HUES64 (cell line): ENCODE data around the gene TAX1BP1.

Experiments used
- H3K27ac ChIP-seq: 2 replicates; pipeline ENCODE4 v1.7.0; 2013; ENCODE audit warnings: low read depth, low read length, inconsistent platforms
- H3K27me3 ChIP-seq: 2 replicates; pipeline ENCODE4 v1.6.1; 2013; ENCODE audit warnings: mild to moderate bottlenecking, low read length; ENCODE audit not compliant: insufficient read depth
- H3K36me3 ChIP-seq: 2 replicates; pipeline ENCODE4 v1.6.1; 2013; ENCODE audit warnings: mild to moderate bottlenecking, low read length; ENCODE audit not compliant: insufficient read depth
- H3K4me1 ChIP-seq: 2 replicates; pipeline ENCODE4 v1.6.1; 2013; ENCODE audit warnings: mild to moderate bottlenecking, low read length, moderate library complexity; ENCODE audit not compliant: insufficient read depth
- H3K4me3 ChIP-seq: 2 replicates; pipeline ENCODE4 v1.5.1; 2013; ENCODE audit warnings: mild to moderate bottlenecking, low read length, moderate library complexity
- H3K9ac ChIP-seq: 2 replicates; pipeline ENCODE4 v1.6.1; 2013; ENCODE audit warnings: mild to moderate bottlenecking, low read depth, low read length
- H3K9me3 ChIP-seq: 2 replicates; pipeline ENCODE4 v1.6.1; 2013; ENCODE audit warnings: low read depth, low read length; ENCODE audit not compliant: insufficient read depth
- WGBS: fragments of 150-250, 120-280 bp; methylation state at CpG from one replicate; pipeline ENCODE4 v1.1.7; 2013; ENCODE audit warnings: missing lambda C conversion rate; 5-methylcytosine and 5-hydroxymethylcytosine counted together

The TAX1BP1 gene

GRCh38 chr7:27709137-27710075 lies 30.6 kb upstream of the TAX1BP1 start:
- no peaks in the 10 kb centered on the region for H3K36me3 ChIP-seq
- H3K27me3 ChIP-seq = no peaks in the 10 kb centered on the region
- no peak overlapping the region for H3K4me3 ChIP-seq
- no peaks in the 10 kb centered on the region for H3K4me1 ChIP-seq
- H3K9ac ChIP-seq = no peak overlapping the region
- 90% methylated on average over 2 of the region's 2 CpGs for WGBS
- H3K27ac ChIP-seq = no peak overlapping the region
- no peaks in the 10 kb centered on the region for H3K9me3 ChIP-seq

DNA sequence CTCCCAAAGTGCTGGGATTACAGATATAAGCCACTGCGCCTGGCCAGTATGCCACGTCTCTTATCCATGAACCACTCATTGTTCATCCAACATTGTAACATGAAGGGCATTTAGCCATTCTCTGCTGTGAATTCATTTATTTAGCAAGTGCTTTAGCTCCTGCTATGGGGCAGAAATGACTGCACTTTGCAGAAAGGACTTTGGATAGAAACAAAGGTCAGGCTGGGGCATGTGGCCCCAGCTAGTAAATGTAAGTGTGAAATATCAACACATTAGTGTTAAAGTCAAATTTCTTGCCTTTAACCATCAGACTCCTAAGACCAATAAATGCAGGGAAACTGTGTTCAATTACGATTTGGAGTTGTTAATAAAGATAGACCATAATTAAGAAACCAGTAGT lies 27.7 kb upstream of the TAX1BP1 start:
- Histone ChIP-seq H3K27me3 (no peaks in the 10 kb centered on the region), H3K36me3 (no peaks in the 10 kb centered on the region), H3K9ac (no peak overlapping the region), H3K4me3 (no peak overlapping the region), H3K9me3 (no peaks in the 10 kb centered on the region), H3K27ac (no peak overlapping the region), H3K4me1 (no peaks in the 10 kb centered on the region)
- WGBS = 100% methylated on average over 3 of the region's 3 CpGs

GRCh38 chr7:27714831-27715444 lies 25.0 kb upstream of the TAX1BP1 start:
- H3K9me3 ChIP-seq = no peaks in the 10 kb centered on the region
- no peak overlapping the region for H3K9ac ChIP-seq
- WGBS = 89% methylated on average over 3 of the region's 4 CpGs
- H3K27me3 ChIP-seq = no peaks in the 10 kb centered on the region
- no peak overlapping the region for H3K27ac ChIP-seq
- H3K4me1 ChIP-seq = no peaks in the 10 kb centered on the region
- H3K36me3 ChIP-seq = no peaks in the 10 kb centered on the region
- H3K4me3 ChIP-seq = no peak overlapping the region

DNA sequence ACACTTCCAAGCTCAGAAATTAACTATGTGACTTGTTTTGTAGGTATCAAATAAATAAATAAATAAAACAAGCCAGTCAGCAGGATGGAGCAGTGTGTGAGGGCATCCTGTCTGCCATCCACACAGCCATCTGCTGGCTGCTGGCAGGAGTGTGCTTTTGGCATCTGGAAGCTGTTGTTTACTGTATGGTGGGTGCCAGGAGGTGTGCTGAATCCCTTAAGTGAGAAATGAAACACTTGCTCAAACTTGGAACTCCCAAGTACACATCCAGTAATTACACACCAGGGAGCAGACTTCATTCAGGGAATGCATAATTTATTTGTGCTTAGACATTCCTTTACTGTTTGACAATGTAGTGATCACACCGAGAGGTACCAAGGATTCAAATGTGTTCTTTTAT lies 16.9 kb upstream of the TAX1BP1 start:
- peaks cover 24% of the 10 kb centered on the region for H3K27me3 ChIP-seq
- H3K27ac ChIP-seq = no peak overlapping the region
- H3K9ac ChIP-seq = no peak overlapping the region
- no peaks in the 10 kb centered on the region for H3K4me1 ChIP-seq
- no peak overlapping the region for H3K4me3 ChIP-seq
- 88% methylated on average over 1 of the region's 1 CpG for WGBS
- no peaks in the 10 kb centered on the region for H3K9me3 ChIP-seq
- H3K36me3 ChIP-seq = no peaks in the 10 kb centered on the region

GRCh38 chr7:27727058-27727457 lies 12.9 kb upstream of the TAX1BP1 start:
- Histone ChIP-seq H3K27ac (no peak overlapping the region), H3K9me3 (no peaks in the 10 kb centered on the region), H3K36me3 (no peaks in the 10 kb centered on the region), H3K4me3 (no peak overlapping the region), H3K4me1 (no peaks in the 10 kb centered on the region), H3K9ac (no peak overlapping the region), H3K27me3 (peaks cover 29% of the 10 kb centered on the region)
- WGBS = 68% methylated on average over 6 of the region's 6 CpGs

- no peak overlapping the region for H3K9ac ChIP-seq
- WGBS = 77% methylated on average over 6 of the region's 6 CpGs
Measured at GRCh38 chr7:27730112-27730511, 9.8 kb upstream of the TAX1BP1 start.

GRCh38 chr7:27734583-27734982 lies 5.4 kb upstream of the TAX1BP1 start:
- Histone ChIP-seq H3K9ac (no peak overlapping the region), H3K36me3 (no peaks in the 10 kb centered on the region), H3K4me3 (no peak overlapping the region), H3K4me1 (0 out of 2 replicates have a peak, but pooled peaks cover 4% of the 10 kb centered on the region), H3K27me3 (no peaks in the 10 kb centered on the region), H3K27ac (no peak overlapping the region), H3K9me3 (no peaks in the 10 kb centered on the region)
- WGBS = 83% methylated on average over 2 of the region's 2 CpGs

More at GRCh38 chr7:27730112-27730511, 9.8 kb upstream of the TAX1BP1 start:
- no peaks in the 10 kb centered on the region for H3K36me3 ChIP-seq
- no peaks in the 10 kb centered on the region for H3K9me3 ChIP-seq
- peaks cover 29% of the 10 kb centered on the region for H3K27me3 ChIP-seq
- H3K4me1 ChIP-seq = no peaks in the 10 kb centered on the region
- no peak overlapping the region for H3K4me3 ChIP-seq
- no peak overlapping the region for H3K27ac ChIP-seq

DNA sequence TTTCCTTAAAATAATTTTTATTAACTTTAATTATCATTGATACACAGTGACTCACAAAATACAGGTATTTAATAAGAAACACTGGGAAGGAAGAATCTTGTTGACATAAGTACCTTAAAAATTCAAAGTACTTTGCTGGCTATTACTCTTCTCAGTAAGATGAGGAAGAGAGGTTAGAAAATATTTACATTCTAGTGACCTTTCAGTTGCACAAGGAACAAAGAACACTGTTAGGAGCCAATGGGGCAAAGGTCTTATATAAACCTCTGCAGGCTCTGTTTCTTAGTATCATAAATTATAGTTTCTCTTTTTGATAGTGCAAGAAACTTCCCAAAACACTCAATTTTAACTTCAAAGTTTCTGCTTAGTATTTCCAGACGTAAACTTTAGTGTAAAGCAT lies 4.8 kb upstream of the TAX1BP1 start:
- WGBS = 88% methylated on average over 1 of the region's 1 CpG
- Histone ChIP-seq H3K27me3 (no peaks in the 10 kb centered on the region), H3K27ac (no peak overlapping the region), H3K4me1 (0 out of 2 replicates have a peak, but pooled peaks cover 4% of the 10 kb centered on the region), H3K9me3 (no peaks in the 10 kb centered on the region), H3K36me3 (no peaks in the 10 kb centered on the region), H3K9ac (no peak overlapping the region), H3K4me3 (no peak overlapping the region)

- Histone ChIP-seq H3K4me1 (0 out of 2 replicates have a peak, but pooled peaks cover 4% of the 10 kb centered on the region), H3K4me3 (no peak overlapping the region), H3K27me3 (no peaks in the 10 kb centered on the region), H3K36me3 (no peaks in the 10 kb centered on the region), H3K9me3 (no peaks in the 10 kb centered on the region), H3K27ac (no peak overlapping the region), H3K9ac (no peak overlapping the region)
- WGBS = 93% methylated on average over 2 of the region's 2 CpGs
Measured at GRCh38 chr7:27735831-27736230, 4.1 kb upstream of the TAX1BP1 start.

DNA sequence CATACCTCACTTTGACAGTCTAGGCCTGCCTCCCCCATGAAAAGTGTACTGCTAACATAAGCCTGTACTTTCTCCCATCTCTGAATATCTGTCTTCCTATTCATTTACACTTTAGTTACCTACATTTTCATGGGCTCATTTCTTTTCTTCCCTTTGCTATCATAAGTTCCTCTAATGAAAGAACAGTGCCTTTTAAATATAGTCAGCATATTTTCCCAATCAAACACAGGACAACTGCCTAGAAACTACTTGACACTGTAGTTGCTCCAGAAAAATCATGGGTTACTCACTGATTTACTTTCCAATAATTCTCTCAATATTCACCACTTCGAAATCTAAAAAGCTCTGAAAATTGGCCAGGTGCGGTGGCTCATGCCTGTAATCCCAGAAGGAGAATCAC lies 2.8 kb upstream of the TAX1BP1 start:
- Histone ChIP-seq H3K4me3 (no peak overlapping the region), H3K4me1 (0 out of 2 replicates have a peak, but pooled peaks cover 4% of the 10 kb centered on the region), H3K27ac (no peak overlapping the region), H3K27me3 (no peaks in the 10 kb centered on the region), H3K36me3 (no peaks in the 10 kb centered on the region), H3K9ac (no peak overlapping the region), H3K9me3 (no peaks in the 10 kb centered on the region)
- 95% methylated on average over 2 of the region's 2 CpGs for WGBS

DNA sequence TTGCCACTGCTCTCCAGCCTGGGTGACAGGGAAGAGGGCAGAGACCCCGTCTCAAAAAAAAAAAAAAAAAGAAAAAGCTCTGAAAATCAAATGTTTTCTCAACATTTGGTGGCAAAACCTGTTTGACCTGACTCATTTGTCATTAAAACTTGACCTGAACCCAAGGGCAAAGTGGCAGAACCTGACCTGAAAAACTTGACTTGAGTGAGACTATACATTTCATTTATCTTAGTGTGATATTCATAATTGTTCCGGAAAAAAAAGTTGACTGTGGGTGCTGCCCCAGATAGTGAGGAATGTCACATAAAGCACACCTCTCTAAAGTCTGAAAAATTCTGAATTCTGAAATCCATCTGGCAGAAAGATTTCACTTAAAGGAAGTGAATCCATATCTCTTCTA lies 2.3 kb upstream of the TAX1BP1 start:
- Histone ChIP-seq H3K27ac (no peak overlapping the region), H3K36me3 (no peaks in the 10 kb centered on the region), H3K9ac (no peak overlapping the region), H3K9me3 (no peaks in the 10 kb centered on the region), H3K4me3 (no peak overlapping the region), H3K4me1 (0 out of 2 replicates have a peak, but pooled peaks cover 4% of the 10 kb centered on the region), H3K27me3 (no peaks in the 10 kb centered on the region)
- WGBS = 82% methylated on average over 1 of the region's 2 CpGs
